COLO668 (cell line): ENCODE data around the gene ITSN2.

ENCODE experiments used
- DNase-seq: peaks from one replicate; lab custom pipeline; 2025; ENCODE audit not compliant: unreplicated experiment; lab: John Stamatoyannopoulos, UW

Gene ITSN2

DNA sequence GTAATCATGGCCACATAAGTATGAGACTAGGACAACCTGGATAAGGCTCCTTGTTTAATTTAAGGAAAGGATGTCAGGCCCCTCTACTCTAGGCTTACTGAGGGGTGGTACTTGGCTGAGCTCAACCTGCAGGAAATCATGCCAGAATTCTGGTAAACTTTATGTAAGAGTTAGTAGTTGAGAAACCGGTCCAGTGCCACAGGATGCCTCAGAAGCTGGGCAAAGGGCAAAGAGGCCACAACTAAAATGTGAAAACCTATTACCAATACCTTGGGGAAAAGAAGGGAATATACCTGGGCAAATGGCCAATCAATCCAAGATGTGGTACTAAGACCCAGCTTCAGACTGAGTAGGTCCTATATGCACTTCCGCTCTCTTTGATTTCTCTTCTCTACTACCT lies 86.7 kb downstream of the ITSN2 start:
- DNase-seq = no peak

GRCh38 chr2:24272907-24273306 lies 87.4 kb downstream of the ITSN2 start:
- DNase-seq = no peak

DNA sequence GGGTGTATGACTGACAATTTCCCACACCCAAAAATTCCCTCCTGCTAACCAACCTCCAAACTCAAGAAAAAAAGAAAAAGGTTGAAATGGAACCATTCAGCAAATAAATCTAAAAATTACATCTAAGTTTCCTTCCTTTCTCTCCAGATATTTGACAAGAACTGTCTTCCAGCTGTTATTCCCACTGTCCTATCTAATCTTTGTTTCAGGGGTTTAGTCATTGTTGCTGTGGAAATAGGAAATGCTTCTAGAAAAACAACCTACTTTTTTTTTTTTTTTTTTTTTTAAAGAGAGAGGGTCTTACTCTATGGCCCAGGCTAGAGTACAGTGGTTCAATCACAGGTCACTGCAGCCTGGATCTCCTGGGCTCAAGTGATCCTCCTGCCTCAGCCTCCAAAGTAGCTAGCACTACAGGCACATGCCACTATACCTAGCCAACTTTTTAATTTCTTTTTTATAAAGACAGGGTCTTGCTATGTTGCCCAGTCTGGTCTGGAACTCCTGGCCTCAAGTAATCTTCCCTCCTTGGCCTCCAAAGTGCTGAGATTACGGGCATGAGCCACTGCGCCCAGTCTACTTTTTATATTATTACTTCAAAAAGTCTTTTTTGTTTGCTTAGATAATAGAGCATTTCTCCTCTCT lies 88.1 kb downstream of the ITSN2 start:
- no peak for DNase-seq

DNA sequence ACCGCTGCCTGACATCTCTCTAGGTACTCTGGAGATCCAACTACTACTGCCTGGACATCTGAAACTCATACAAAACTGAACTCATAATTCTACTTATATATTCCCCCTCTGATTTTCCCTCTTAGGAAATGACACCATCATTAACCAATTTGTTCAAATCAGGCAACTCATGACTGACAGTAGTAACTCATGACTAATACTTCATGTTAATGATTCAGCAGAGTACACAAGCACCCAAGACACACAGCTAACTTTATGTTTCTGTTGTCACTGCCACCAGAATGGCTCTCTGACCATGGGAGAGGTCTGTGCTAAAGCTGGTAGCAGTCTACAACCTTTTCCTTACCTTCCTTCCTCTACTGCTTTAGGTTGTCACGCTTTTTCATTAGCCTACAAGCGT lies 91.1 kb downstream of the ITSN2 start:
- no peak for DNase-seq

- DNase-seq = no peak
Observed at GRCh38 chr2:24265212-24265611, 95.1 kb downstream of the ITSN2 start.

- DNase-seq = no peak
Observed at GRCh38 chr2:24262421-24262970, 97.8 kb downstream of the ITSN2 start.

DNA sequence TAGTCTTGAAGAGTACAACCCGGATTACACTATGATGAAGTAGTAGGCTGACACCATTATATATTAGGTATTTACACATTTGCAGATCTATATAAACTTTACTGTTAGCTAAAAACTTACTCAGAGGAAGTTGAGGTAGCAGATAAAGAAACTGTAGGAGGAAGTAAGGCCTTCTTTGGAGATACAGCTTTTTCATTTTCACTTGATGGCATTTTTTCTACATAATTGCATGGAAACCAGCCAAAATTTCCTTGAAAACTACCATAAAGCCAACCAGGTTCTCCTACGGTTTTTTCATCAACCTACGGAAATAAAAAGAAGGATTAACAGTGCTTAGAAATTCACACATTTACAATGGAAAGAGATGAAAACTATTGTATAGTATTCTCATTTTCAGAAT lies 98.9 kb downstream of the ITSN2 start:
- no peak for DNase-seq

DNA sequence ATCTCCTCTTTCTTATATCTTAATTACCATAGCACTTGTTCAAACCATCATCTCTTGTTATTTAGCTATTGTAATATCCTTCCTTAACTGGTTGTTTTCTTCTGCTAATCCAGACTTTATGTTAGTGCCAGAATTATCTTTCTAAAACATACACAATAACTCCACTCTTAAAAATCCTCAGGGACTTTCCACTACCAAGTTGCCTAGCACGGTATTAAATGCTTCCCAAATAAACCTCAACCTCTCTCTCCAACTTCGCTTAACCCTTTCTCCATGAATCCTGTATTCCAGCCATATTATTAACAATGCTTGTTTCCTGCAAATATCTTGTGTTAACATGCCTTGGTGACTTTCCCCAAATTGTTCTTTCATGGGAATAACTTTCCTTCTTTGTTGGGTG lies 101.0 kb downstream of the ITSN2 start:
- no peak for DNase-seq

- DNase-seq = no peak
Observed at GRCh38 chr2:24258718-24259117, 101.6 kb downstream of the ITSN2 start.

- no peak for DNase-seq
Observed at GRCh38 chr2:24253303-24253919, 106.9 kb downstream of the ITSN2 start.

- no peak for DNase-seq
Observed at GRCh38 chr2:24247592-24247991, 112.7 kb downstream of the ITSN2 start.

DNA sequence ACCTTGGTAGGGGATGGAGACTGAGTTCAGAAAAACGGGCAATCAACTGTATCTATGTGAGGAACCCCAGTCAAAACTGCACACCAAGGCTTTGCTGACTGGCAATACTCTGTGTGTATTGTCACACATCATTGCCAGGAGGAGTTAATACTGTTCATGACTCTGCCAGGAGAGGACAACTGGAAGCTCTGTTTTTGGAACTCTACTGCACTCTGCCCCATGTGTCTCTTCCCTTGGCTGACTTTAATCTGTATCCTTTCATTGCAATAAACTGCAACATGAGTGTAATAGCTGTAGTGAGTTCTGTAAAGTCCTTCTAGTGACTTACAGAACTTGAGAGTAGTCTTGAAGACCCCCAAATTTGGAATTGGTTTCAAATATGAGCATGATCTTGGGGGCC lies 113.2 kb downstream of the ITSN2 start:
- DNase-seq = no peak

GRCh38 chr2:24245986-24246776 lies 114.2 kb downstream of the ITSN2 start:
- DNase-seq = no peak

GRCh38 chr2:24241528-24241927 lies 118.8 kb downstream of the ITSN2 start:
- DNase-seq = no peak

DNA sequence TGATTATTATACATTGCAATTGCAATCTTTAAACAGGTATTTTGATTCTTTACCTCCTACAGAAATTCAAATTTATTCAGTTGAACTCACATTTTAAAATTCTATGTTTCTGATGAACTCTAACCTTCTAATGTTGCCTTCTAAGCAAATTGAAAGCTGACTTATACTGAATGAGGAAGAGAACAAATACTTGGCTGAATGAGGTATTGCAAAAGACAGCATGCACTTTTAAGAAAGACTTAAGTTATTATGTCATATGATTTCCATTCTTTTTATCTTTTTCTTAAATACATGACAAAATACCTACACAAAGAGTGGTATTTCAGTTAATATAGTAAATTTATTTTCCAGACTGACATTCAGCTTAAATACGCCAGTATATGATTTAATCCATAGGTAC lies 120.8 kb downstream of the ITSN2 start:
- no peak for DNase-seq

- DNase-seq = peak; percentile 28
Observed at GRCh38 chr2:24238158-24238557, 122.2 kb downstream of the ITSN2 start.

DNA sequence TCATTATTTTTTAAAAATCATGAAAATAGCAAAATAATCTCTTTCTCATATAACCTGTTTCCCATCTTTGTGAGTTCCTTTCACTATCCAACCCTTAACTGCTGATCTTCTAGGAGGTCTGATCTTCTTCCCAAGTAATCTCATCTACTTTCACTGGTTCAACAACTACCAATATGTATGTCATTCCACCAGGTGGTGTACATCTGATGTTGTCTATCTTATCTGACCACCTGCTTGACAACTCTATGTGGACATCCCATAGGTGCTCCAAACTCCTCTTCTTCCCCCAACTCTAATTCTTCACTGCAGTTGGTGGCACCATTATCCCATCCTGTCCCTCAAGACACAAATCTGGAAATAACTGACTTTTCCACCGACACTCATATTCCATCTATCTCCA lies 123.0 kb downstream of the ITSN2 start:
- DNase-seq = no peak

DNA sequence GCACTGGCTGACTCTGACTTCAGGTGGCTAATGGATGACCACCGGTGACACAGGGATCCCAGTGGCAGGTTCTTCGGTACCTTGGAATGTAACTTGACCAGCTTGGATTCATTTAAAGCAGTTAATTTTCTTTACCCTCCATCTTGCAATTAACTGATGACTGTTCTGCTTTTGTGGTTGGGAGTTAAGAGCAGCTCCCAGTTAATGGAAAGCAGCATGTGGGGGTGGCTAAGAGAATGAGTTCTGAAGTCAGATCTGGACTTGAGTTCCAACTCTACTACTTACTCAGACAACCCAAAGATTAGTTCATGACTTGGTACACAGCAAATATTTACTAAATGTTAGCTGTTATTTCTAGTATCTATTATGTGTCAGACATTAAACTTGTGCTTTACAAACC lies 127.0 kb downstream of the ITSN2 start:
- DNase-seq = no peak

- DNase-seq = no peak
Observed at GRCh38 chr2:24231461-24231881, 128.9 kb downstream of the ITSN2 start.

GRCh38 chr2:24228470-24228869 lies 131.9 kb downstream of the ITSN2 start:
- DNase-seq = no peak

DNA sequence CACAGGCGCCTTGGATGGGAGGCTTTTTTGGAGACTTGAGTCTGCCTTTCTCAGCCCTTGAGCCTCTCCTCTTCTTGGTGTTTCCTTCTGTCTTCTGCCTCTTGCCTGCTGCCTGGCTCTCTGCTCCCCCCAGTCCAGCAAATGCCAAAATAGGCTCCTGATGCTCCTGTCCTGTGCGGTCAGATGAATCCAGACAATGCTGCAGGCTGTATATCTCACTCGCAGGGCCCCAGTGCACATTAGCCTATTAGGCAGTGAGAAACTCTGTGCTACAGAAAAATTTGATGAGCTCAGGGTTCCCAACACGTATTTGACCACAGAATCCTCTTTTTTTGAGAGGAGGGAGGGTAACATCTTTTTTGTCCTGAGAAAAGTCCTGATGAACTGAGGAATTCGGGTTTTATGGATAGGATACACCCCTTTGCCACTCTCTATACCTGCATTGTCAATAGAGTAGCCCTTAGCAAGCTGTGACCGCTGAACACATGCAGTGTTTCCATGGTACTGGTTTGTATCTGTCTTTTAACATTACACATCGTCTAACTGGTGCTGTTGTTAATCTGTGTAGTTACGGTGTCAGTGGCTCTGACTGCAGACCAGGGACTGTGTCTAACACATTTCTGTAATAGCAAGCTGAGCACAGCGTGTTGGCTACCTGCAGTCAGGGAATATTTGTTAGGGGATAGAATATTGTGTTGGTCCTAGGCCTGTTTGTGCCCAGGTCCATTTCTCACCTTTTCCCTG lies 134.7 kb downstream of the ITSN2 start:
- no peak for DNase-seq
